ENCODE measurements around the gene DTHD1. TPM values are rescaled to one million over a fixed set of nuclear protein-coding genes. Genes with fewer than 3 reads are reported as not detected.

The DTHD1 gene
- total RNA-seq, 1 donor from 2014 or later, result not detected

GRCh38 chr4:36255577-36255976, 25.8 kb upstream of the DTHD1 start:
- Mint-ChIP-seq H3K36me3 (ENCODE audit: low read depth, unreplicated experiment) (no peaks in the 10 kb centered on the region), H3K9me3 (ENCODE audit: unreplicated experiment) (no peaks in the 10 kb centered on the region), H3K4me3 (ENCODE audit: unreplicated experiment) (no peak overlapping the region), H3K27me3 (ENCODE audit: low read depth, unreplicated experiment) (no peaks in the 10 kb centered on the region), H3K4me1 (ENCODE audit: low read depth, unreplicated experiment) (no peaks in the 10 kb centered on the region), H3K27ac (ENCODE audit: unreplicated experiment) (no peak overlapping the region)
- Histone ChIP-seq H3K4me1 (ENCODE audit: insufficient read depth, low read length) (no peaks in the 10 kb centered on the region), H3K36me3 (ENCODE audit: insufficient read depth, low read length) (no peaks in the 10 kb centered on the region), H4K20me1 (ENCODE audit: insufficient read depth, low read length) (no peaks in the 10 kb centered on the region), H2AFZ (ENCODE audit: low read depth, low read length) (no peak overlapping the region), H3K4me3 (ENCODE audit: insufficient read depth, low read depth, low read length) (no peak overlapping the region), H3K79me2 (ENCODE audit: insufficient read depth, low read length) (no peaks in the 10 kb centered on the region), H3K27me3 (ENCODE audit: insufficient read depth, low read length) (no peaks in the 10 kb centered on the region), H3K27ac (ENCODE audit: low read depth, low read length) (no peak overlapping the region), H3K9ac (ENCODE audit: low read length) (no peak overlapping the region), H3K9me3 (ENCODE audit: insufficient read depth, low read depth, low read length) (no peaks in the 10 kb centered on the region), H3K4me2 (ENCODE audit: low read length) (no peak overlapping the region)
- no peak for FAIRE-seq
- DNase-seq (ENCODE audit: low read depth), result no peak
- no peak for TF ChIP-seq CTCF (IDR thresholded peaks at IDR 0.05; ENCODE audit: insufficient read depth, low read depth, low read length)
- no peak for TF ChIP-seq EZH2 (IDR thresholded peaks at IDR 0.05; ENCODE audit: insufficient read depth, low read length)

- no peaks in the 10 kb centered on the region for H3K4me1 Mint-ChIP-seq (ENCODE audit: low read depth, unreplicated experiment)
- H3K79me2 ChIP-seq (ENCODE audit: insufficient read depth, low read length), result no peaks in the 10 kb centered on the region
- TF ChIP-seq EZH2 (IDR thresholded peaks at IDR 0.05; ENCODE audit: insufficient read depth, low read length) (no peak), CTCF (IDR thresholded peaks at IDR 0.05; ENCODE audit: insufficient read depth, low read depth, low read length) (no peak)
- no peaks in the 10 kb centered on the region for H3K9me3 ChIP-seq (ENCODE audit: insufficient read depth, low read depth, low read length)
- FAIRE-seq (no peak), DNase-seq (ENCODE audit: low read depth) (no peak)
- peak overlapping the region; percentile 77 for H2AFZ ChIP-seq (ENCODE audit: low read depth, low read length)
- no peaks in the 10 kb centered on the region for H3K27me3 Mint-ChIP-seq (ENCODE audit: low read depth, unreplicated experiment)
- no peaks in the 10 kb centered on the region for H3K36me3 ChIP-seq (ENCODE audit: insufficient read depth, low read length)
- H3K9ac ChIP-seq (ENCODE audit: low read length), result no peak overlapping the region
- H3K27ac Mint-ChIP-seq (ENCODE audit: unreplicated experiment), result no peak overlapping the region
- peak overlapping the region; percentile 71 for H3K4me2 ChIP-seq (ENCODE audit: low read length)
- no peaks in the 10 kb centered on the region for H3K4me1 ChIP-seq (ENCODE audit: insufficient read depth, low read length)
- no peak overlapping the region for H3K27ac ChIP-seq (ENCODE audit: low read depth, low read length)
- no peaks in the 10 kb centered on the region for H4K20me1 ChIP-seq (ENCODE audit: insufficient read depth, low read length)
- H3K4me3 Mint-ChIP-seq (ENCODE audit: unreplicated experiment), result no peak overlapping the region
- H3K9me3 Mint-ChIP-seq (ENCODE audit: unreplicated experiment), result no peaks in the 10 kb centered on the region
- H3K36me3 Mint-ChIP-seq (ENCODE audit: low read depth, unreplicated experiment), result no peaks in the 10 kb centered on the region
- no peak overlapping the region for H3K4me3 ChIP-seq (ENCODE audit: insufficient read depth, low read depth, low read length)
- no peaks in the 10 kb centered on the region for H3K27me3 ChIP-seq (ENCODE audit: insufficient read depth, low read length)
Measured at GRCh38 chr4:36256398-36256891, 25.0 kb upstream of the DTHD1 start.

GRCh38 chr4:36260731-36261130, 20.7 kb upstream of the DTHD1 start:
- DNase-seq (ENCODE audit: low read depth), result no peak
- no peaks in the 10 kb centered on the region for H3K27me3 ChIP-seq (ENCODE audit: insufficient read depth, low read length)
- no peaks in the 10 kb centered on the region for H3K4me1 ChIP-seq (ENCODE audit: insufficient read depth, low read length)
- no peaks in the 10 kb centered on the region for H3K36me3 ChIP-seq (ENCODE audit: insufficient read depth, low read length)
- Mint-ChIP-seq H3K27ac (ENCODE audit: unreplicated experiment) (no peak overlapping the region), H3K36me3 (ENCODE audit: low read depth, unreplicated experiment) (no peaks in the 10 kb centered on the region), H3K9me3 (ENCODE audit: unreplicated experiment) (no peaks in the 10 kb centered on the region), H3K27me3 (ENCODE audit: low read depth, unreplicated experiment) (no peaks in the 10 kb centered on the region), H3K4me1 (ENCODE audit: low read depth, unreplicated experiment) (no peaks in the 10 kb centered on the region), H3K4me3 (ENCODE audit: unreplicated experiment) (no peak overlapping the region)
- H3K79me2 ChIP-seq (ENCODE audit: insufficient read depth, low read length), result no peaks in the 10 kb centered on the region
- no peak overlapping the region for H3K4me3 ChIP-seq (ENCODE audit: insufficient read depth, low read depth, low read length)
- TF ChIP-seq CTCF (IDR thresholded peaks at IDR 0.05; ENCODE audit: insufficient read depth, low read depth, low read length), result no peak
- no peak for TF ChIP-seq EZH2 (IDR thresholded peaks at IDR 0.05; ENCODE audit: insufficient read depth, low read length)
- H3K27ac ChIP-seq (ENCODE audit: low read depth, low read length), result no peak overlapping the region
- H3K9ac ChIP-seq (ENCODE audit: low read length), result no peak overlapping the region
- no peaks in the 10 kb centered on the region for H3K9me3 ChIP-seq (ENCODE audit: insufficient read depth, low read depth, low read length)
- H2AFZ ChIP-seq (ENCODE audit: low read depth, low read length), result no peak overlapping the region
- no peak overlapping the region for H3K4me2 ChIP-seq (ENCODE audit: low read length)
- FAIRE-seq, result no peak
- no peaks in the 10 kb centered on the region for H4K20me1 ChIP-seq (ENCODE audit: insufficient read depth, low read length)

Data from astrocyte (in vitro differentiated cells and primary cell).